ENCODE measurements around the gene ZDHHC12. TPM values are rescaled to one million over a fixed set of nuclear protein-coding genes. Genes with fewer than 3 reads are reported as not detected.

Gene ZDHHC12
- total and polyA plus RNA-seq, 4 donors: 22.6 to 103 (median 63.4) TPM

GRCh38 chr9:128688501-128689292 is 35.2 kb downstream of the ZDHHC12 start, which contains the start of gene SET:
Gene SET, plus strand, starts transcription at chr9:128689222. Its CDS starts 361 bp downstream, at chr9:128689583.
- ATAC-seq (ENCODE audit: insufficient read depth, low FRiP score) (peak; percentile 91), DNase-seq (peak; percentile 96 to 99 (median 97))
- H3K27me3 ChIP-seq (ENCODE audit: control insufficient read depth in 3 of 3, insufficient read depth in 3 of 3, low read length in 2 of 3): no peaks in the 10 kb centered on the region
- peaks cover 1 to 20% (median 13%) of the 10 kb centered on the region in 4 donors for H3K36me3 ChIP-seq (ENCODE audit: control insufficient read depth in 4 of 4, insufficient read depth in 4 of 4, low read length in 4 of 4)
- TF ChIP-seq, protein P1, sequence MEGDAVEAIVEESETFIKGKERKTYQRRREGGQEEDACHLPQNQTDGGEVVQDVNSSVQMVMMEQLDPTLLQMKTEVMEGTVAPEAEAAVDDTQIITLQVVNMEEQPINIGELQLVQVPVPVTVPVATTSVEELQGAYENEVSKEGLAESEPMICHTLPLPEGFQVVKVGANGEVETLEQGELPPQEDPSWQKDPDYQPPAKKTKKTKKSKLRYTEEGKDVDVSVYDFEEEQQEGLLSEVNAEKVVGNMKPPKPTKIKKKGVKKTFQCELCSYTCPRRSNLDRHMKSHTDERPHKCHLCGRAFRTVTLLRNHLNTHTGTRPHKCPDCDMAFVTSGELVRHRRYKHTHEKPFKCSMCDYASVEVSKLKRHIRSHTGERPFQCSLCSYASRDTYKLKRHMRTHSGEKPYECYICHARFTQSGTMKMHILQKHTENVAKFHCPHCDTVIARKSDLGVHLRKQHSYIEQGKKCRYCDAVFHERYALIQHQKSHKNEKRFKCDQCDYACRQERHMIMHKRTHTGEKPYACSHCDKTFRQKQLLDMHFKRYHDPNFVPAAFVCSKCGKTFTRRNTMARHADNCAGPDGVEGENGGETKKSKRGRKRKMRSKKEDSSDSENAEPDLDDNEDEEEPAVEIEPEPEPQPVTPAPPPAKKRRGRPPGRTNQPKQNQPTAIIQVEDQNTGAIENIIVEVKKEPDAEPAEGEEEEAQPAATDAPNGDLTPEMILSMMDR (IDR thresholded peaks at IDR 0.05; ENCODE audit: control extremely low read depth, extremely low read depth): no peak
- WGBS, 2 donors: 2 to 3% methylated on average over 38 to 93 of the region's 93 CpGs
- H3K4me1 ChIP-seq (ENCODE audit: control insufficient read depth in 5 of 5, insufficient read depth in 5 of 5, low read length in 5 of 5): peaks cover 9 to 46% (median 17%) of the 10 kb centered on the region in 5 donors
- no peaks in the 10 kb centered on the region for H3K9me3 ChIP-seq (ENCODE audit: control insufficient read depth in 4 of 4, insufficient read depth in 3 of 4, low read length in 3 of 4)
- peak within 1 kb of the TSS; percentile 75 for H3K4me3 ChIP-seq
- peak within 1 kb of the TSS; percentile 97 to 99 for H3K27ac ChIP-seq (ENCODE audit: low read depth in 1 of 2, low read length in 1 of 2)
- H3K9ac ChIP-seq (ENCODE audit: insufficient read depth in 1 of 2, low read length in 2 of 2): peak within 1 kb of the TSS; percentile 80 to 82

GRCh38 chr9:128687453-128687852 is 36.5 kb downstream of the ZDHHC12 start:
- H3K4me3 ChIP-seq: no peak overlapping the region
- TF ChIP-seq, protein P1 (IDR thresholded peaks at IDR 0.05; ENCODE audit: control extremely low read depth, extremely low read depth): no peak
- ATAC-seq (ENCODE audit: insufficient read depth, low FRiP score) (no peak), DNase-seq (no peak)
- H3K9ac ChIP-seq (ENCODE audit: insufficient read depth in 1 of 2, low read length in 2 of 2): no peak overlapping the region
- H3K27ac ChIP-seq (ENCODE audit: low read depth in 1 of 2, low read length in 1 of 2): peak overlapping the region in 1 of 2 donors; percentile 15
- H3K27me3 ChIP-seq (ENCODE audit: control insufficient read depth in 3 of 3, insufficient read depth in 3 of 3, low read length in 2 of 3): no peaks in the 10 kb centered on the region
- WGBS, 2 donors: 92 to 96% methylated on average over 4 of the region's 4 CpGs
- H3K4me1 ChIP-seq (ENCODE audit: control insufficient read depth in 5 of 5, insufficient read depth in 5 of 5, low read length in 5 of 5): peaks cover 9 to 50% (median 17%) of the 10 kb centered on the region in 5 donors
- H3K9me3 ChIP-seq (ENCODE audit: control insufficient read depth in 4 of 4, insufficient read depth in 3 of 4, low read length in 3 of 4): no peaks in the 10 kb centered on the region
- peaks cover 1 to 10% (median 5%) of the 10 kb centered on the region in 4 donors for H3K36me3 ChIP-seq (ENCODE audit: control insufficient read depth in 4 of 4, insufficient read depth in 4 of 4, low read length in 4 of 4)

- ATAC-seq (ENCODE audit: insufficient read depth, low FRiP score): no peak
- TF ChIP-seq, protein P1 (IDR thresholded peaks at IDR 0.05; ENCODE audit: control extremely low read depth, extremely low read depth): no peak
- peak in 2 of 3 donors; percentile 46 to 59 for DNase-seq
- peaks cover 0 to 6% (median 0%) of the 10 kb centered on the region in 4 donors for H3K36me3 ChIP-seq (ENCODE audit: control insufficient read depth in 4 of 4, insufficient read depth in 4 of 4, low read length in 4 of 4)
- H3K4me1 ChIP-seq (ENCODE audit: control insufficient read depth in 5 of 5, insufficient read depth in 5 of 5, low read length in 5 of 5): peaks cover 4 to 42% (median 10%) of the 10 kb centered on the region in 5 donors
- no peaks in the 10 kb centered on the region for H3K27me3 ChIP-seq (ENCODE audit: control insufficient read depth in 3 of 3, insufficient read depth in 3 of 3, low read length in 2 of 3)
- peak overlapping the region in 1 of 2 donors; percentile 49 for H3K9ac ChIP-seq (ENCODE audit: insufficient read depth in 1 of 2, low read length in 2 of 2)
- 50 to 53% methylated on average over 17 of the region's 17 CpGs for WGBS, 2 donors
- no peaks in the 10 kb centered on the region for H3K9me3 ChIP-seq (ENCODE audit: control insufficient read depth in 4 of 4, insufficient read depth in 3 of 4, low read length in 3 of 4)
- H3K27ac ChIP-seq (ENCODE audit: low read depth in 1 of 2, low read length in 1 of 2): peak overlapping the region in 1 of 2 donors; percentile 96
- H3K4me3 ChIP-seq: no peak overlapping the region
These were observed 38.1 kb downstream of the ZDHHC12 start for GRCh38 chr9:128685636-128686489.
